Cardiac fibroblast (primary cell): Measurements from ENCODE around the gene PANK4.

ENCODE experiments used
- DNase-seq, 2 donors: peaks; one replicate each; pipeline versions ENCODE4 v3.0.0 to v3.0.0-alpha.2; 2010; ENCODE audit warnings: low read depth in 2 of 2
- H3K4me3 ChIP-seq, 2 donors: replicated peaks in 1 of 2; 1 replicate in 1 of 2; 2 replicates in 1 of 2; pipeline ENCODE4 v1.5.1; 2011; ENCODE audit warnings: low read depth in 2 of 2, low read length in 2 of 2, mild to moderate bottlenecking in 2 of 2, moderate library complexity in 1 of 2
- CTCF ChIP-seq: IDR thresholded peaks from one replicate; pipeline ENCODE4 v1.5.1; 2011; ENCODE audit warnings: low read depth, mild to moderate bottlenecking, low read length, inconsistent platforms

The PANK4 gene

GRCh38 chr1:2515763-2516080 is 10.7 kb downstream of the PANK4 start:
- no peak for DNase-seq
- no peak for TF ChIP-seq CTCF

GRCh38 chr1:2514863-2515762 is 11.3 kb downstream of the PANK4 start:
- peak; percentile 24 for TF ChIP-seq CTCF
- H3K4me3 ChIP-seq: no peak overlapping the region

More at GRCh38 chr1:2515763-2516080, 10.7 kb downstream of the PANK4 start:
- no peak overlapping the region for H3K4me3 ChIP-seq

GRCh38 chr1:2513939-2514652 is 12.3 kb downstream of the PANK4 start:
- no peak for TF ChIP-seq CTCF
- no peak for DNase-seq
- no peak overlapping the region for H3K4me3 ChIP-seq

More at GRCh38 chr1:2514863-2515762, 11.3 kb downstream of the PANK4 start:
- DNase-seq: no peak

GRCh38 chr1:2512862-2513421 is 13.5 kb downstream of the PANK4 start:
- no peak overlapping the region for H3K4me3 ChIP-seq
- DNase-seq: no peak
- TF ChIP-seq CTCF: no peak

- no peak for DNase-seq
- no peak for TF ChIP-seq CTCF
These were observed 15.8 kb downstream of the PANK4 start for GRCh38 chr1:2510366-2511155.

GRCh38 chr1:2509589-2509988 is 16.8 kb downstream of the PANK4 start:
- no peak for TF ChIP-seq CTCF
- no peak for DNase-seq
- H3K4me3 ChIP-seq: no peak overlapping the region

More at GRCh38 chr1:2510366-2511155, 15.8 kb downstream of the PANK4 start:
- H3K4me3 ChIP-seq: no peak overlapping the region
